PC-9 (cell line): ENCODE data around the gene KCNMB3. TPM values are rescaled to one million over a fixed set of nuclear protein-coding genes. Genes with fewer than 3 reads are reported as not detected.
"Not testable (repeated sequence)": the region's sequence is repeated elsewhere in the genome, so short reads cannot be mapped to it uniquely, and the experiment has no call there.

ENCODE experiments used
- BruUV-seq: library from RNA; stranded (reverse); fragments of 400-500 nt; replicated peaks from 2 replicates; lab custom pipeline; 2021; lab: Mats Ljungman, UMichigan
- CTCF ChIA-PET: fragments of 300-600 bp; sonication (Branson Sonifier 250); formaldehyde crosslinking; loops from one replicate; lab custom pipeline; 2022; ENCODE audit warnings: antibody characterized with exemption; lab: Charles Lee
- POLR2A ChIA-PET: fragments of 300-600 bp; sonication (Branson Sonifier 250); formaldehyde crosslinking; loops from one replicate; lab custom pipeline; 2022; ENCODE audit warnings: antibody characterized with exemption; ENCODE audit not compliant: unreplicated experiment; lab: Charles Lee
- DNase-seq, 2 experiments: peaks; one replicate each; pipeline versions ENCODE4 v3.0.0 to v3.0.0-alpha.2; 2015 to 2022; ENCODE audit warnings: mixed read lengths in 1 of 2
- H2AFZ ChIP-seq: fragments of 200-600 bp; sonication (generic); 2 replicates; pipeline ENCODE4 v1.8.1; 2017; ENCODE audit warnings: antibody characterized with exemption
- H3F3A ChIP-seq: fragments of 200-600 bp; sonication (generic); 2 replicates; pipeline ENCODE4 v1.8.1; 2017; ENCODE audit warnings: antibody characterized with exemption, mild to moderate bottlenecking, low read depth; ENCODE audit not compliant: insufficient read depth
- H3K27ac ChIP-seq: fragments of 200-600 bp; sonication (generic); 2 replicates; pipeline ENCODE4 v1.6.1; 2016; ENCODE audit warnings: mixed run types
- H3K27me3 ChIP-seq: fragments of 200-600 bp; sonication (generic); 2 replicates; pipeline ENCODE4 v1.6.1; 2016; ENCODE audit warnings: low read depth, mixed run types; ENCODE audit not compliant: insufficient read depth
- H3K36me3 ChIP-seq: fragments of 200-600 bp; sonication (generic); 2 replicates; pipeline ENCODE4 v1.6.1; 2016; ENCODE audit warnings: low read depth, mixed run types
- H3K4me1 ChIP-seq: fragments of 200-600 bp; sonication (generic); replicated peaks from 2 replicates; pipeline ENCODE4 v1.6.1; 2016; ENCODE audit warnings: mixed run types; ENCODE audit not compliant: insufficient read depth
- H3K4me2 ChIP-seq: fragments of 200-600 bp; sonication (generic); 2 replicates; pipeline ENCODE4 v1.6.1; 2017; ENCODE audit warnings: mixed run types
- H3K4me3 ChIP-seq: fragments of 200-600 bp; sonication (generic); 2 replicates; pipeline ENCODE4 v1.6.1; 2016; ENCODE audit warnings: mixed run types
- H3K79me2 ChIP-seq: fragments of 200-600 bp; sonication (generic); 2 replicates; pipeline ENCODE4 v1.6.1; 2017; ENCODE audit warnings: low read depth, mixed run types
- H3K9me2 ChIP-seq: fragments of 200-600 bp; sonication (generic); 2 replicates; pipeline ENCODE4 v1.8.1; 2017; ENCODE audit warnings: mild to moderate bottlenecking; ENCODE audit not compliant: insufficient read depth
- H3K9me3 ChIP-seq: fragments of 200-600 bp; sonication (generic); 2 replicates; pipeline ENCODE4 v1.8.1; 2016; ENCODE audit warnings: low read depth; ENCODE audit not compliant: insufficient read depth
- H4K20me1 ChIP-seq: fragments of 200-600 bp; sonication (generic); 2 replicates; pipeline ENCODE4 v1.8.1; 2017; ENCODE audit not compliant: insufficient read depth
- CTCF ChIP-seq: fragments of 200-600 bp; sonication (generic); conservative IDR thresholded peaks from 2 replicates; pipeline ENCODE4 v1.6.1; 2017; ENCODE audit warnings: mixed run types, antibody characterized with exemption, mild to moderate bottlenecking, moderate library complexity
- EZH2 ChIP-seq: fragments of 200-600 bp; sonication (generic); IDR thresholded peaks from 2 replicates; pipeline ENCODE4 v1.8.0; 2017; ENCODE audit warnings: antibody characterized with exemption, low read depth
- intact Hi-C: fragments of 100-400 bp; cut with micrococcal nuclease; formaldehyde crosslinking; loops from one replicate; pipeline ENCODE4 v1.10.0; 2022; ENCODE audit not compliant: unreplicated experiment
- total RNA-seq: library from RNA; stranded (reverse); gene quantifications from 2 replicates; pipeline ENCODE4 v1.2.3, GENCODE V29; 2021

The KCNMB3 gene
- total RNA-seq, 1 experiment from 2014 or later: 8.9 TPM

- Histone ChIP-seq H3K4me3 (no peak overlapping the region), H3K9me2 (no peaks in the 10 kb centered on the region), H3K4me2 (no peak overlapping the region), H3F3A (no peaks in the 10 kb centered on the region), H3K4me1 (no peaks in the 10 kb centered on the region), H3K27ac (no peak overlapping the region), H3K27me3 (no peaks in the 10 kb centered on the region), H2AFZ (no peak overlapping the region), H3K36me3 (peaks cover 15% of the 10 kb centered on the region), H3K79me2 (no peaks in the 10 kb centered on the region), H3K9me3 (no peaks in the 10 kb centered on the region), H4K20me1 (no peaks in the 10 kb centered on the region)
- ChIA-PET CTCF (no interaction called here), POLR2A (interaction anchor here (0.7 kb wide), 1 partner anchor 13 kb away, joined by 3 read pairs; no protein-coding TSS in a partner anchor)
- TF ChIP-seq CTCF (no peak), EZH2 (no peak)
- BruUV-seq: no TSS peak
- intact Hi-C loops: no loop called here
- no peak for DNase-seq
Measured at GRCh38 chr3:179223548-179223947, 27.4 kb downstream of the KCNMB3 start.

DNA sequence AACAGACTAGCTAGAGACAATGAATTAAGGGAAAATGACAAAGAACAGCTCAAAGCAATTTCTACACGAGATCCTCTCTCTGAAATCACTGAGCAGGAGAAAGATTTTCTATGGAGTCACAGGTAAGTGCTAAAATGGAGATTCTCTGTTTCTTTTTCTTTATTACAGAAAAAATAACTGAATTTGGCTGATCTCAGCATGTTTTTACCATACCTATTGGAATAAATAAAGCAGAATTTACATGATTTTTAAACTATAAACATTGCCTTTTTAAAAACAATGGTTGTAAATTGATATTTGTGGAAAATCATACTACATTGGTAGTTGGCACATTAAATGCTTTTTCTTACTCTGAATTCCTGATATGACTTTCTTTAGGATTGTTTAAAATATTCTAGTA, 32.7 kb downstream of the KCNMB3 start:
- CTCF ChIA-PET, H3K9me3 ChIP-seq, H3K9me2 ChIP-seq, BruUV-seq, H3K27ac ChIP-seq, H2AFZ ChIP-seq, H3K36me3 ChIP-seq, H4K20me1 ChIP-seq, H3F3A ChIP-seq, DNase-seq, H3K27me3 ChIP-seq, intact Hi-C loops, H3K4me3 ChIP-seq, H3K79me2 ChIP-seq, H3K4me2 ChIP-seq: not testable (repeated sequence)
- peaks cover 14% of the 10 kb centered on the region for H3K4me1 ChIP-seq
- POLR2A ChIA-PET: interaction anchor here (0.7 kb wide), 1 partner anchor 99 kb away, joined by 4 read pairs; no protein-coding TSS in a partner anchor

DNA sequence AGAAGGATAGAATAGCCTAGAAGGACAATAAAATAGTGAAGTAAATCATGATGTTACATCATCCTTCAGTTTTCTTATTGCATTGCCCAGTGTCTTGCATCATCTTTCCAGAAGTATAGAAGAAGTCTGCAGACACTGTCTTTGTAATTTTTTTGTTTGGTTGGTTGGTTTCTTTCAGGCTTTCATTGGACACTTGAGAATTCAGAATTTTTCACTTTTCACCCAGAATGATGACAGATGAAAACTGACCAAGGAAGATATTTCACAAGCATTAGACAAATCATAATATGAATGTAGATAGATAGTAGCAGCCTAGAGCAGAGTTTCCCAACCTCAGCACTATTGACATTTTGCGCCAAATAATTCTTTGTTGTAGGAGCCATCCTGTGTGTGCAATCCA, 35.4 kb downstream of the KCNMB3 start:
- H3K9me2 ChIP-seq, H3K79me2 ChIP-seq, intact Hi-C loops, H3K4me2 ChIP-seq, POLR2A ChIA-PET, H3K36me3 ChIP-seq, DNase-seq, H3K27me3 ChIP-seq, BruUV-seq, H3F3A ChIP-seq, H3K9me3 ChIP-seq, H2AFZ ChIP-seq, H4K20me1 ChIP-seq, CTCF ChIA-PET, H3K4me3 ChIP-seq: not testable (repeated sequence)
- H3K4me1 ChIP-seq: peaks cover 14% of the 10 kb centered on the region
- H3K27ac ChIP-seq: peak overlapping the region; percentile 28; the same call in 1 of the 2 replicates

GRCh38 chr3:179200790-179201189, 50.1 kb downstream of the KCNMB3 start:
- Histone ChIP-seq H3K4me1 (no peaks in the 10 kb centered on the region), H3K36me3 (peaks cover 19% of the 10 kb centered on the region; the same call in 1 of the 2 replicates), H4K20me1 (no peaks in the 10 kb centered on the region; the same call in 1 of the 2 replicates), H3K4me2 (no peak overlapping the region), H3K9me2 (no peaks in the 10 kb centered on the region), H3K27me3 (no peaks in the 10 kb centered on the region), H2AFZ (no peak overlapping the region), H3K79me2 (peaks cover 15% of the 10 kb centered on the region; the same call in 1 of the 2 replicates), H3K9me3 (no peaks in the 10 kb centered on the region), H3K27ac (no peak overlapping the region), H3K4me3 (no peak overlapping the region), H3F3A (no peaks in the 10 kb centered on the region)
- no TSS peak for BruUV-seq
- ChIA-PET CTCF (no interaction called here), POLR2A (no interaction called here)
- intact Hi-C loops: no loop called here
- DNase-seq: no peak
- TF ChIP-seq EZH2 (no peak), CTCF (no peak)
